Osteocyte (in vitro differentiated cells): Measurements from ENCODE around the gene SLC35E2B. TPM values are rescaled to one million over a fixed set of nuclear protein-coding genes. Genes with fewer than 3 reads are reported as not detected.
A peak's percentile ranks its signal among the peaks of the same experiment; 100 is the strongest.

Source experiments
- DNase-seq: peaks from one replicate; pipeline ENCODE4 v3.0.0; 2021; ENCODE audit warnings: mixed read lengths; ENCODE audit not compliant: unreplicated experiment; ENCODE audit errors: extremely low spot score
- H3K27ac Mint-ChIP-seq: one replicate; pipeline ENCODE4 v1.8.0; 2021; ENCODE audit warnings: mild to moderate bottlenecking, mixed read lengths; ENCODE audit not compliant: unreplicated experiment
- H3K27me3 Mint-ChIP-seq: one replicate; pipeline ENCODE4 v1.8.0; 2021; ENCODE audit warnings: mixed read lengths; ENCODE audit not compliant: unreplicated experiment
- H3K36me3 Mint-ChIP-seq: one replicate; pipeline ENCODE4 v1.8.0; 2021; ENCODE audit warnings: mixed read lengths; ENCODE audit not compliant: unreplicated experiment
- H3K4me1 Mint-ChIP-seq: one replicate; pipeline ENCODE4 v1.8.0; 2021; ENCODE audit warnings: mixed read lengths; ENCODE audit not compliant: unreplicated experiment
- H3K4me3 Mint-ChIP-seq: one replicate; pipeline ENCODE4 v1.8.0; 2021; ENCODE audit warnings: mild to moderate bottlenecking, moderate library complexity, mixed read lengths; ENCODE audit not compliant: unreplicated experiment
- H3K9me3 Mint-ChIP-seq: one replicate; pipeline ENCODE4 v1.8.0; 2021; ENCODE audit warnings: mixed read lengths; ENCODE audit not compliant: unreplicated experiment
- CTCF ChIP-seq: fragments of 200-600 bp; sonication (generic); IDR thresholded peaks from 2 replicates; pipeline ENCODE4 v1.5.0; 2021; ENCODE audit warnings: antibody characterized with exemption, mild to moderate bottlenecking, moderate library complexity
- total RNA-seq: library from RNA; stranded (reverse); gene quantifications from 2 replicates; pipeline ENCODE4 v1.2.1, GENCODE V29; 2021

Gene SLC35E2B
- total RNA-seq, 1 donor from 2014 or later, result 84.9 TPM

- DNase-seq, result no peak
- Mint-ChIP-seq H3K27ac (peak overlapping the region; percentile 99), H3K36me3 (peaks cover 7% of the 10 kb centered on the region), H3K9me3 (no peaks in the 10 kb centered on the region), H3K4me3 (no peak overlapping the region), H3K4me1 (peaks cover 33% of the 10 kb centered on the region), H3K27me3 (no peaks in the 10 kb centered on the region)
- no peak for TF ChIP-seq CTCF
Measured at GRCh38 chr1:1687846-1688245, 4.7 kb downstream of the SLC35E2B start.

GRCh38 chr1:1684031-1684681, 8.4 kb downstream of the SLC35E2B start:
- peaks cover 38% of the 10 kb centered on the region for H3K4me1 Mint-ChIP-seq
- peaks cover 11% of the 10 kb centered on the region for H3K36me3 Mint-ChIP-seq
- peak overlapping the region; percentile 44 for H3K27ac Mint-ChIP-seq
- no peak for TF ChIP-seq CTCF
- H3K9me3 Mint-ChIP-seq, result no peaks in the 10 kb centered on the region
- no peak for DNase-seq
- no peak overlapping the region for H3K4me3 Mint-ChIP-seq
- H3K27me3 Mint-ChIP-seq, result no peaks in the 10 kb centered on the region

GRCh38 chr1:1683104-1683905, 9.3 kb downstream of the SLC35E2B start:
- Mint-ChIP-seq H3K27me3 (no peaks in the 10 kb centered on the region), H3K4me3 (no peak overlapping the region), H3K4me1 (peaks cover 39% of the 10 kb centered on the region), H3K36me3 (peaks cover 11% of the 10 kb centered on the region), H3K27ac (peak overlapping the region; percentile 18), H3K9me3 (no peaks in the 10 kb centered on the region)
- TF ChIP-seq CTCF, result no peak
- DNase-seq, result no peak

DNA sequence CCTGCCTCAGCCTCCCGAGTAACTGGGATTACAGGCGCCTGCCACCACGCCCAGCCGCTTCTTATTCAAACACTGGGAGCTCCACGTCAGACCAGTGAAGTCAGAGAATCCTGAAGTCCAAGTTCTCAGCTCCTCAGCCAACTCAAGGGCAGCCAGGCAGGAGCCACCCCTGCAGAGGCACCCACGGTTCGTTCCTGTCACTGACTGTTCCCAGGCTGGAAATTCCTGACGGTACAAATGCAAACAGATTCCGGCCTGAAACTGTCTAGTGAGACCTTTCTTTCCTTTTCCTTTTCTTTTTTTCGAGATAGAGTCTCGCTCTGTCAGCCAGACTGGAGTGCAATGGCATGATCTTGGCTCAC, 11.7 kb downstream of the SLC35E2B start:
- no peaks in the 10 kb centered on the region for H3K27me3 Mint-ChIP-seq
- TF ChIP-seq CTCF, result no peak
- H3K27ac Mint-ChIP-seq, result no peak overlapping the region
- H3K36me3 Mint-ChIP-seq, result peaks cover 4% of the 10 kb centered on the region
- DNase-seq, result no peak
- no peaks in the 10 kb centered on the region for H3K9me3 Mint-ChIP-seq
- H3K4me3 Mint-ChIP-seq, result no peak overlapping the region
- peaks cover 21% of the 10 kb centered on the region for H3K4me1 Mint-ChIP-seq
